NCI-H345 (cell line): ENCODE data around the gene PALLD.
A peak's percentile ranks its signal among the peaks of the same experiment; 100 is the strongest.
"Not testable (repeated sequence)": the region's sequence is repeated elsewhere in the genome, so short reads cannot be mapped to it uniquely, and the experiment has no call there.

ENCODE experiments used
- DNase-seq: peaks from one replicate; lab custom pipeline; 2025; lab: John Stamatoyannopoulos, UW

Gene PALLD

DNA sequence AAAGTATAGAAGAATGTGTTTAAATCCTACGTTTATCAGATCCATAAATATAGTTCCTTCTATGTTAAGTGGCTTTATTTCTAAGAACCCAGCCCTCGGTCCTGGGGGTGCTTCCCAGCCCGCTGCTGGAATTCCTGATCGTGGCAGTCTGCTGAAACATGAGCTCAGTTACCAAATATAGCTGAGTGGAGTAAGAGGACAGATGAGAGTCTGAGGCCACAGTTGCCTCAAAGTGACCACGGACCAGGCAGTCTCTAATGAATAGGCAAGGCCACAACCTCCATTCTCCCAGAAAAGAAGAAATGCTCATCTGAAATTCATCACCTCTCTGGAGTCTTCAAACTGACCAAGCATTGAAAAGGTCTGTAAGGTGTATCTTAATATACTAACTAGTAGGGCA is at the start of gene PALLD:
TSS of gene PALLD (plus strand) at position 219 of the 400 bp plus-strand sequence.
- no peak for DNase-seq

DNA sequence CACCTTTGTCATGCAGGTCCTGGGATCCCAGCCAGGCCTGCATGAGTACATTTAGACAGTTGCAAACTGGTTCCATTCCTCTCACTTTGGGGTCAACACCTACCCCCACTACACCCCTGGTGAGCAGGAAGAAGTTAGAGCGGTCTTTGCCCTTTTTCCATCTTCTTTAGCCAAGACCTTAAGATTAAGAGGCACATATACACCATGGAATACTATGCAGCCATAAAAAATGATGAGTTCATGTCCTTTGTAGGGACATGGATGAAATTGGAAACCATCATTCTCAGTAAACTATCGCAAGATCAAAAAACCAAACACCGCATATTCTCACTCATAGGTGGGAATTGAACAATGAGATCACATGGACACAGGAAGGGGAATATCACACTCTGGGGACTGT is 47.8 kb upstream of the PALLD start:
- not testable (repeated sequence) for DNase-seq

DNA sequence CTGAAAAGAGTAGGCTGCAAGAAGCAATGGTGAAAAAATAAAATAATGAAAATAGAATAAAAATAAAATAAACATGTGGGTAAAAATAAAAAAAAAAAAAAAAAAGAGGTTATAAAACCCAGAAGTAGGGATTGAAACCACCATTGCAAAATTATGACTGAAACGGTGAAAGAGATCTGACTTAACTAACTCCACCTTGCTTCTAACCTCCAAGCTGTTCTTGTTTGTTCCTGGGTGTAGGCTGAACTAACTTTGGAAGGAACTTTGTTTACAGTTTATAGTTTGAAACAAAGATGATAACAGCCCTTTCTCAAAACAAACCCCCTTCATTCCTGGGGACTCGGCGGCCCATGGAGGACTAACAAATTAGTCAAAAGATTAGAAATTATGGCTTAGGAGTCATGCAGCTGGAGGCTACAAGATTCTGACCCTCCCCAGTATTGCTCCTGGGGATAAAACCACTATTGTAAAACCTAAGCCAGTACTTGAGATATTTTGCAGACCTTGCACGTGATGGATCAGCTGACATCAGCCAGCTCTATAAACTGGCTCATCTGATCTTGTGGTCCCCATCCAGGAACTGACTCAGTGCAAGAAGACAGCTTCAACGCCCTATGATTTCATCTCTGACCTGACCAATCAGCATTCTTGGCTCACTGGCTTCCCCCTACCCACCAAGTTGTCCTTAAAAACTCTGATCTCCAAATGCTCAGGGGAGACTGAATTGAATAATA is 47.0 kb upstream of the PALLD start:
- DNase-seq, result no peak

DNA sequence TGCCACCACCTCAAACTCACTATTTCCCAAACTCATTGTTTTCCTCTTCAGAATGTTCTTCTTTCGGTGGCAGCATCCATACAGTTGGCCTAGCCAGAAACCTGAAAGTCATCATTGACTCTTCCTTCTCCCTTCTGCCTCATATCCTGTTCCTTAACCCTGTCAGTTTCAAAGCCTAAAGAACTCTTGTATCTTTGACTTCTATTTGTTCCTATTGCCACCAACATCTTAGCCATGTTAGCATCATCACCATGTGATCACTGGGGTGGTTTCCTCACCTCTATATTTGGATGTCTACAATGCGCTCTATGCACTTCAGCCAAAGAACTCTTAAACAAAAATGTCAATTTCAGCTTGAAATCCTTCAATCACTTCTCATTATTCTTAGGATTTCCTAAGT is 45.5 kb upstream of the PALLD start:
- no peak for DNase-seq

DNA sequence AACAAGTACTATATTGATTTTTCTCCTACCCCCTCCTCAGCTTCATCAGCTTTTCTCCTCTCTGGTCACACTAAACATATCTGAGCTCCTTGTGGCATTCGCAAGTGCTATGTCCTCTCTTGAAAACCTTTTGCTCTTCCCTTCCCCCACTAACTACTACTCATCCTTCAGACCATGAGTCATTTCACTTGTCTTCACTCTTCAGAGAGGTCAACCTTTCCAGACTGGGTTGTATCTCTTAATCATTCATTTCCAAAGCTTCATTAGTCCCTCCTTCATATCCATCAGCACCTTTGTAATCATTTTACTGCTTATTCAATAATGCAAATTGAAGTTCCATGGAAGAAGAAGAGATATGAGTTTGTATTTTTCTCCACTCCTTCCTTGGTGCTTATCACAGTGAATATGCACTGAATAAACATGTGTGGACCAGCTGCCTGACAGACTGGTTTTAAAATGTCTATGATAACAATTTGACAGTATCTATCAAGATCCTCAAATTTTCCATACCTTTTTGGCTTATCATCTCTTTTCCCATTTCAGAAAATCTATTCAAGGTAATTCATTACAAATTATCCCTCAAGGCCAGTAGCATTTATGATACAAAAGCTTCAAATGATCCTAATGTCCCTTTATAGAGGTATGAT is 45.0 kb upstream of the PALLD start:
- no peak for DNase-seq

DNA sequence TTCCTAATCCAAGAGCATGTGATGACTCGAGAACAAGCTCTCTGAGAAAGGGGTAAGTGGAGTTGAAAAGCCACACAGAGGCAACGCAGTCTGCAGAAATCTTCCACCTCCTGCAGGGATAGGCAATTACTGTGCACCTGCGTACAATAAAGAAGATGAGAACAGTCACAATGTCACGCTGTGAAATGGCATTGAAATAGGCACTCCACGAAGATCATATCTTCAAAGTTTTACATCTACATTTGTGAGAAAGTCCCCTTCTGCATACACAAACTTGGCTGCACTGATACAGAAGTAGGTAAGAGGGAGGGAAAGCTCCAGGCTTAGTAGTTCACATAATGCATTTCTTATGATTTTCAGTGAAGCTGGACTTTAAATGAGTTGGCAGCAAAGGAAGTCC is 43.7 kb upstream of the PALLD start:
- DNase-seq, result peak; percentile 57

DNA sequence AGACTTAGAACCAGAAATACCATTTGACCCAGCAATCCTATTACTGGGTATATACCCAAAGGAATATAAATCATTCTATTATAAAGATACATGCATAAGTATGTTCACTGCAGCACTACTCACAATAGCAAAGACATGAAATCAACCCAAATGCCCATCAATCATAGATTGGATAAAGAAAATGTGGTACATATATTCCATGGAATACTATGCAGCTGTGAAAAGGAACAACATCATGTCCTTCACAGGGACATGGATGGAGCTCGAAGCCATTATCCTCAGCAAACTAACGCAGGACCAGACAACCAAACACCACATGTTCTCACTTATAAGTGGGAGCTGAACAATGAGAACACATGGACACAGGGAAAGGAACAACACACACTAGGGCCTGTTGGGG is 38.6 kb upstream of the PALLD start:
- not testable (repeated sequence) for DNase-seq

DNA sequence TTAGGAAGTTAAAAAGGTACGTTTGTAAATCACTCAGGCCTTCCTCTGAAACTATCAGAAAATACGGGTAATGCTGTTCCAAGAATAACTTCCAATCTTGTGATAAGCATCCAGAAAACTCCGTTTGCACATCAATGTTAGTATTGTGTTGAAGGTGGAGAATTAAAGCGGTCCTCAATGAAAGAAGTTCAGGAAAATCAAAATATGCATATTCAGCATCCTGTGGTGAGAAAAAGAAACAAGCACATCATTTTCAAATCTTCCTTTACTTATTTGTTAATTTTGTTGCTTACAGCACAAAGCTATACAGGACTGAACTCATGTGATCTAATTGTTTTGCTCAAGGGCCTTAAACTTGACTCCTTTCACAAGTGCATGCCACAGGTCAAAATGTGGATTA is 35.0 kb upstream of the PALLD start:
- no peak for DNase-seq

DNA sequence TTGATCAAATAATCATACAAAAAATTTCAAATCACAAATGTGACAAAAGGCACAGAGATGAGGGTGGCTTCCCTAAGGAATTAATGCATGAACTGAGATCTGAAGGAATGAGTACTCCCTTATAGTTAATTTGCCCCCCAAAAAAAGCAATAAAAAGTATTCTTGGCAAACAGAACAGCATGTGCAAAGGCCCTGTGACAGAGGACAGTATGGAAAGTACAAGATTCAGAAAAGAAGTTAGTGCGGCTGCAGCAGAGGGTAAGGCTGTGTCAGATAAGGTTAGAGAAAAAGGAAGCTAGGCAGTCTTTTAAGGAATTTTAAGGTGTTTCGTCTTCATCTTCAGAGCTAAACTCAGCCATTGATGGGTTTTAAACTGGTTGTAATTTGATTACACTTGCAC is 23.9 kb upstream of the PALLD start:
- DNase-seq, result no peak

DNA sequence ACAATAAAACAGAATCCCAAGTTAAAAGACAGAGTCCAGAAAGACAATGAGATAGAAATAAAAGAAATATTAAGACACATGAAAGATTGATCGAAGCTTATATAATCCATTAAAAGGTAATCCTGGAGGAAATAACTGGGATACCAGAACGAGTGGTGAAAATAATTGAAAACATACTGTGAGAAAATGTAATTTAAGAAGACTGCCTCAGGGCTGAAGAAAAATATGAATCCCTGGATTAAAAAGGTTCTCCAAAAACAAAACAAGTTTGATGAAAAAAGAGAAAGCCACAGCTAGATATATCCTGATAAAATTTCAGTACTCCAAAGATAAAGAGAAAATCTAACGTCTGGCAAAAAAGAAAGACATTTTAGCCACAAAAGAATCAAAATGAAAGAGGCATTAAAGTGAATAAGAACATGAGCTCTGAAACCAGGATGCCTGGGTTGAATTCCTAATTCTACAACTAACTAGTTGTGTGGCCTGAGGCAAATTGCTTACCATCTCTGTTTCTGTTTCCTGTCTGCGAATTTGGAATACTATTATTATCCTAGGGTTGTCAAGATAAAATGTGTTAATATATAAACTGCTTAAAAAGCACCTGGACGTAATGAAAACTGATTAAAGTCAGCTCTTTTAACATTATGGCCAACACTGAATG is 22.1 kb upstream of the PALLD start:
- DNase-seq, result no peak

DNA sequence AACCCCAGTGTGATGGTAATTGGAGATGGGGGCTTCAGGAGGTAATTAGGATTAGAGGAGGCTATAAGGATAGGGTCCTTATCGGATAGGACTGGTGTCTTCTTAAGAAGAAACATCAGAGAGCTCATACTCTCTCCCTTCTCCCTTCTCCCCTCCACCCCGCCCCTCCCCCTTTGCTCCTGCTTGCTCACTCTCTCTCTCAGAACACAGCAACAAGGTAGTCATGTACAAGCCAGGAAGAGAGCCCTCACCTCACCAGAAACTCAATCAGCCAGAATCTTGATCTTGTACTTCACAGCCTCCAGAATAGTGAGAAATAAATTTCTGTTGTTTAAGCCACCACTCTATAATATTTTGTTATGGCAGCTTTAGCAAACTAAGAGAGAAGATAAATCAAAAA is 21.1 kb upstream of the PALLD start:
- DNase-seq, result no peak

DNA sequence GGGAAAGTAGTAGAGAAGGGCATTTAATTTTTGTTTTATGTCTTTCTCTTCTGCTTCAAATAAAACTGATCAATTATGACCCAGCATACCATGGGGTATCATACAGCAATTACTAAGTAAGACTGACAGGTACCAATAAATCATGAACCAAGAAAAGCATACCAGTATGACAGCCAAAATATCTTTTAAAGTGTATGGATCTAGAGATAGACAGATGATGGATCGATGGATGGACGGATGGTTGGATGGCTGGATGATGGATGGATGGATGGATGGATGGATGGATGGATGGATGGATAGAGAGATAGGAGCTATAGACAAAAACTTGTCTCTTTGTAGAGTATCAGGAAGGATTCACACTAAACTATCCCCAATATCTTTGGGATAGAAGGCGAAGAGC is 18.0 kb upstream of the PALLD start:
- DNase-seq, result no peak

DNA sequence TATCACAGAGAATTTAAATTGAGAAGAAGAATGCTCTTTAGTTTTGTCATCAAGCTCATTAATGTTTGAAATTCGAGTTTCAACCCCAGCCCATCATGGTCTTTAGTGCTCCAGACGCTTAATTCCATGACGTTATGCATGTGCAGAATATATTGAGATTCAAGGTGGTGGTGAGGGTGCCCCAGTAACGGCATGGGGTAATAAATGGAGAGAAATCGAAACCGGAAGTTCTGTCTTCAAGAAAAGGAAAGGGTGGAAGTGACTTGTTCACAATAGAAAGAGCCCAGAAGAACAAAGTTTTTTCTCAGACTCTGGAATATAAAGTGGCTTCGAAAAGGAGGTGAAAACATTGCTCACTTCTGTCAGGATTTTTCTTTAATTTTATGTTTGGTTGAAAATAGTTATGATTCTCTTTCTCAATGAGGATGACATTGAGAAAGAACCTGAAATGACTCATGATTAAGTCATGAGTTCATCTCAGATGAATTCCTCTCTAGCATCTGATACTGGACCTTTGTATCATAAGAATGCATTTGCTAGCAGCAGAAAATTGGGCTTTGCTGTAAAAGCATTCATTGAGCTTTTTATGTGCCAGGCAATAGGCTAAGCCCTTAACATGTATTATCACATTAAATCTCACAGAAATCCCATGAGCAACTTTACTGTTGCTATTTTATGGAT is 15.8 kb upstream of the PALLD start:
- DNase-seq, result peak; percentile 12

DNA sequence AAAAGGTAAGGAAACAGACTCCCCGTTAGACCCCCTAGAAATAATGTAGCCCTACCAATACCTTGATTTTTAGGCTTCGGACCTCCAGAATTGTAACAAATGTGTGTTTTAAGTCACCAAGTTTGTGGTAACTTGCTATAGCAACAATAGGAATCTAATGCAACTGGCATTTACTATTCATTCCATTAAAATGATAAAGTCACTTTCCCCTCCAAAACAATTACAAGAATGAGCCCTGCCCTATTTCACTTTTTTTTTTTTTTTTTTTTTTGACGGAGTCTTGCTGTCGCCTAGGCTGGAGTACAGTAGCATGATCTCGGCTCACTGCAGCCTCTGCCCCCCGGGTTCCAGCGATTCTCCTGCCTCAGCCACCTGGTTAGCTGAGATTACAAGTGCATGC is 13.0 kb upstream of the PALLD start:
- DNase-seq, result no peak

DNA sequence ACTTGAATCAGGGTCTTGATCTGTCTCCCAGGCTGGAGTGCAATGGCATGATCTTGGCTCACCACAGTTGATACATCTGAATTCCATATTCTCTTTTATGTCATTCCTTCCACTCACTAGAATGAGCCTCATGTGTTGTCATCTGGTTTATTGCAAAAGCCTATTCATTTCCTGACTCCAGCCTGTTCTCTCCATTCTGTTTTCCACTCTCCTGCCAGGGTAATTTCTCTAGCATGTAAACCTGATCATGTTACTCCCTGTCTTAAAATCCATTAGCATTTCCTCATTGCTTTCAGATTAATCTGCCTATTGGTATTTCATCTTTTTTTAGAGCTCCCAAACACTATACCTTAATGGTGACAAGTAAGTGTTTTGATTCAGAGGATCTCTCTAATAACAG is 12.2 kb upstream of the PALLD start:
- DNase-seq, result no peak

DNA sequence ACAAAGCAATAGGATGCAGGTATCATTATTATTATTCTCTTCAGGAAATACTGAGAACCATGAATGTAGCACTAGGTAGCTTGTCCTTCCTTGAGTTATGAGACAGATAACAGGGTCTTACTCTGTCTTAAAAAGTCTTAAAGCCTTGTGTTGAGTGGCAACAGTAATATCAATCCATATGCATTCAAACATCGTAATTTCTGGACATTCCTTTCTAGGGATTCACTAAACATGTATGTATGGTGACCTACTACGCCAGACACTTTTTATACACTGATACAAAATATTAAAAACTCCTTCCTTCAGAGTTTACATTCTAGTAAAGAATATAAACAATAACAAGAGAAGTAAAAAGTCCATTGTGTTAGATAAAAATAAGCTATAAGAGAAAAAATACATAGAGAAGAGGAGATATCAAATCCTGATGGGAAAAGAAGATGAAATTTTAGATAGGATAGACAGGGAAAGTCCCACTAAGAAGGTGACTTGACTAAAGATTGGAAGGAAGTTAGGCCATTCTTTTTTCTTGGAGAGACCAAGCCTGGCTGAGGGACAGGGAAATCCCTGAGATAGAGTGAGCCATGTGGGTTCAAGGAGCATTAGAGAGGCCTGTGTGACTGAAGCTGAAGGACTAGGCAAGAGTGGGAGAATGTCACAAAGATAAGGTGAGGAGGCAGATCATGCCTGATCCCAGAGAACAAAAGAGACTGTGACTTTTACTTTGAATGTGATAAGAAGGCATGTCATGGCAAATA is 11.5 kb upstream of the PALLD start:
- DNase-seq, result no peak

DNA sequence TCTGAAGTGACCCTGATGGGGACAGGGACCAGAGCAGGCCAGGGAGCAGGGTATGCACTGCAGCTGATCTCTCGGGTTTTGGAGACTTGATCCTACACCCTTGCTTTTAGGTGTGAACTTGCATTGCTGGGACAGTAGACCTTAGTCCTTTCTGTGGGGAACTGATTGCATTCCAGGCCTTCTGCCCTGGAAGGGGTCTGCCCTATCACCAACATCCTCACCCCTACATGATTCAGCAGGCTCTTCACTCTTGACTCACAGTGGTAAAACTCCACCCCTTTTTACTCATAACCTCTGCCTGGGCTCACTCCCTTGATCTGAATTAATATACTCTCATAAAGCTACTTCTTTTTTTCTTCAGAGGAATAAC is 10.0 kb upstream of the PALLD start:
- DNase-seq, result no peak

DNA sequence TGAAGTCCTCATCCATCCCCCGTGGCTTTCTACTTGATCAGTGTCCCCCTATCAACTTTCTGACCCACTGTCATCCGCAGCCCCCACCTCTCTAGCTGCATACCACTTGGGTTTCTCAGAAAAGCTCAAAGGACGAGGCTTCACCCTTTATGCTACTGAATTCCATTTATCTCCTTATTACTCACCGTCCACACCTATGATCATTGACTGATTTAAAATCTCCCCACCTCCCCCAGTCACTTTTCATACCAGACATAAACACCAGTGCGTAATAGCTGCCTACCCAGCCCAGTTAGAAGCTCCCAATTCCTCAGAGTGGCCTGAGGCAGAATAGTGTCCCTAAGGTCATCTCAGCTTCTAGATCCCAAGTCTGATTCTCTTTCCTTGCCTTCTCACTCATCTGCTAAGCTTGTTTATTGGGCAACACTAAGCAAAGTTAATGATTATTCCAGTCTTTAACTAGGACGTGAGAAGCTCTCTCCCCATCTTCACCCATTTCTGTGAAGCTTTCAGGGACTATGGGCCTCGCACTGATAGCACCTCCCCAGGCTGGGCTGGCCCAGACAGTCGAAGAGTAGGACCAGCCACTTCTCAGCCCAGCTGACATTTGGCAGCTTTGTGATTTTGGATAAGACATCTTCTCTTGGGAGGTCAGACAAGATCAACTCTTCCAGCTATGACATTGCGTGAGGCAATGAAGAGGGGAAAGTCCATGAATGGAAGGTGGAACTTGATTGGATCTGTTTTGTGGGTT is 9.4 kb upstream of the PALLD start:
- DNase-seq, result no peak

DNA sequence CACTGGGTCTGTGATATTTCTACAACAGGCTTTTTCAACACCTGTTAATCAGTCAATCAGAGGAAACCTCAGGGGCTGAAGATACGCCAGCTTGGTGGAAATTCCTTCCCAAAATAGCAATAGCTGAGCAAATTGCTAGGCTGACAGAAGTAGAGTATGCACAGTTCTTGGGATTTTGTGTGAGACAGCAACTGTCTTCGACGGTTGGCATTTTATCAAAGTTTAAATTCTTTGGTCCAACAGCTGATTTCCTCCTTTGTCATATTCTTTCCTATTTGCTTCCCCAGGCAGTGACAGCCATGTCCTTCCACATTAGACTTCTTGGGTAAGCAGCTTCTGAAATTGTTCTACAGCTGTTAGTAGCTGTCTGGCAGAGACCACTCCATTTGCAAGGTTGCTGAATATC is 8.0 kb upstream of the PALLD start:
- DNase-seq, result no peak

DNA sequence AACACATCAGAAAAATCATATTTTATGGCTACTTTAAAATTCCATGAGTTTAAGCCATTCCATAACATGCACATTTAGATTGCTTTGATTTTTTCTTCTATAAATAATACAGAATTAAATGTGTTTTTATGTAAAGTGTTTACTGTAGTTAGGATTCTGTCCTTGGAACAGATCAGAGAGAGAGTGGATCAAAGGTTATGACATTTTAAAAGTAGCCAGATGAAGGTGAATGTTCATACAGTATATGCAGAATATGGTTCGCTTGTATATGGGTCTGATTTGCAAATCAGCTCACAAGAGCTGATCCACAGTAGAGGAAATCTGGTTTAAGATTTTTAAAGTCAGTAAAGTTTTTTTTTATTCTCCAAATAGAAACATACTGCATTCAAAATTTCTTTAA is 7.2 kb upstream of the PALLD start:
- DNase-seq, result no peak

DNA sequence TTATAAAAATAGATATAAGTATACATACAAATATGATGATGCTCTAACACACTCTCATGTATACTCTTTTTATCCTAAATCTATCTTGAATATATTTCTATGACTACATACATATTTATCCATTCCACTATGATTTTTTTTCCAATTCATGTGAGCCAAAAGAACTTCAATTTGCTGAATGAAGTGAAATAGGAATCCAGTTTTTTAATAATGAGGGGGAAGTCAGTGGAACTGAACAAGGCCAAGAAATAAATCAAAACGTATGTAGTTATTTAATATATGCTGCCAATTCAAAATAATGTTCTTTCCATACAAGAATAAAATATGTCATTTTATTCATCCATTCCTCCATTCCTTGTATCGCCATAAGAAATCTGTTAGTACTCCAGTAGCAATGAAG is 6.1 kb upstream of the PALLD start:
- no peak for DNase-seq
